ENCODE measurements around the gene CLEC11A.
"Not testable (repeated sequence)": the region's sequence is repeated elsewhere in the genome, so short reads cannot be mapped to it uniquely, and the experiment has no call there.

Gene CLEC11A

DNA sequence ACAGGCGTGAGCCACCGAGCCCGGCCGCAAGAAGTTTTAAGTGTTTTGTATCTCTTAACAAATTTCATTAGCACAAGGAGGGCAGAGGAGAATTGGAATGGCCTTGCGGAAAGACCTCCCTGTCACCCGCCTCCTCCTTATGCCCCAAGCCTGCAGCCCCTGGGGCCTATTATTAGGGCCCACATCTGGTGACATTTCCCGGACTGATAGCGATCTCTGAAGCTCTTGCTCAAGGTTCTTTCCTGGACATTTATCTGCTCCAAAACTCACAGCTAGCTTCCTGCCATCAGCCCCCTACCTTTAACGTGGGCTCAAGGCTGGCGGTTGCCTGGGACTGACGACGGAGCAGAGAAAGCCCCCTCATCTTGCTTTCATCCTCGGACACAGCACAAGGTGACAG lies 40.4 kb downstream of the CLEC11A start:
- not testable (repeated sequence) for DNase-seq

- DNase-seq = no peak
These were observed 41.2 kb downstream of the CLEC11A start for GRCh38 chr19:50764409-50764808.

GRCh38 chr19:50766746-50767145 lies 43.6 kb downstream of the CLEC11A start:
- DNase-seq = not testable (repeated sequence)

- not testable (repeated sequence) for DNase-seq
These were observed 44.1 kb downstream of the CLEC11A start for GRCh38 chr19:50767263-50767662.

DNA sequence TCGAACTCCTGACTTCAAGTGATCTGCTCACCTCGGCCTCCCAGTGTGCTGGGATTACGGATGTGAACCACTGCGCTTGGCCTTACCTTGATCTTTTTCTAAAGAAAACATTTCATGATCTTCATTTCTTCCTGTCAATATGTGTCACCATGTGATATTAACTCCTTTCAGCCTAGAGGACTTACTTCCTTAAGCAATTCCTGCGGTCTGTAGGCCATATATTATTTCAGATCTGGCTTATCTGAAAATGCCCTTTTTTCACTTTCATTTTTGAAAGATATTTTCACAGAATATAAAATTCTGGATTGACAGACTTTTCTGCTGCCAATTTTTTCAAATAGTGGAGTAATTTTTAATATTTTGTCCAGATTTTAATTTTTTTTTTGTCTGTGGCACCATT lies 45.1 kb downstream of the CLEC11A start:
- no peak for DNase-seq

DNA sequence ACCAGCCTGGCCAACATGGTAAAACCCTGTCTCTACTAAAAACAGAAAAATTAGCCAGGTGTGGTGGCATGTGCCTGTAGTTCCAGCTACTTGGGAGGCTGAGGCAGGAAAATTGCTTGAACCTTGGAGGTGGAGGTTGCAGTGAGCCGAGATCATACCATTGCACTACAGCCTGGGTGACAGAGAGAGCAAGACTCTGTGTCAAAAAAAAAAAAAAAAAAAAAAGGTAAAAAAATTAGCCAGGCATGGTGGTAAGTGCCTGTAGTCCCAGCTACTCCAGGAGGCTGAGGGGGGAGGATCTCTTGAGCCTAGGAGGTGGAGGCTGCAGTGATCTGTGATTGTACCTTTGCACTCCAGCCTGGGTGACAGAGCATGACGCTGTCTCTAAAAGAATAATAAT lies 47.0 kb downstream of the CLEC11A start, which contains the start of gene GPR32:
Gene GPR32, plus strand, starts transcription at position 301 of the 400 bp plus-strand sequence. CDS start 137 bp downstream, outside the sequence.
- DNase-seq = not testable (repeated sequence)

DNA sequence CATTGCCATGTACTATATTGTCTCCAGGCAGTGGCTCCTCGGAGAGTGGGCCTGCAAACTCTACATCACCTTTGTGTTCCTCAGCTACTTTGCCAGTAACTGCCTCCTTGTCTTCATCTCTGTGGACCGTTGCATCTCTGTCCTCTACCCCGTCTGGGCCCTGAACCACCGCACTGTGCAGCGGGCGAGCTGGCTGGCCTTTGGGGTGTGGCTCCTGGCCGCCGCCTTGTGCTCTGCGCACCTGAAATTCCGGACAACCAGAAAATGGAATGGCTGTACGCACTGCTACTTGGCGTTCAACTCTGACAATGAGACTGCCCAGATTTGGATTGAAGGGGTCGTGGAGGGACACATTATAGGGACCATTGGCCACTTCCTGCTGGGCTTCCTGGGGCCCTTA lies 47.7 kb downstream of the CLEC11A start:
- no peak for DNase-seq

- DNase-seq = no peak
These were observed 49.3 kb downstream of the CLEC11A start for GRCh38 chr19:50772476-50772875.

GRCh38 chr19:50772912-50773311 lies 49.7 kb downstream of the CLEC11A start:
- DNase-seq = not testable (repeated sequence)

GRCh38 chr19:50773454-50773853 lies 50.3 kb downstream of the CLEC11A start:
- DNase-seq = not testable (repeated sequence)
